ENCODE measurements around the gene ANKRD12. TPM values are rescaled to one million over a fixed set of nuclear protein-coding genes. Genes with fewer than 3 reads are reported as not detected.
"Not testable (repeated sequence)": the region's sequence is repeated elsewhere in the genome, so short reads cannot be mapped to it uniquely, and the experiment has no call there.

The ANKRD12 gene
- total RNA-seq, 4 donors from 2014 or later = 84.7 to 137 (median 122) TPM

DNA sequence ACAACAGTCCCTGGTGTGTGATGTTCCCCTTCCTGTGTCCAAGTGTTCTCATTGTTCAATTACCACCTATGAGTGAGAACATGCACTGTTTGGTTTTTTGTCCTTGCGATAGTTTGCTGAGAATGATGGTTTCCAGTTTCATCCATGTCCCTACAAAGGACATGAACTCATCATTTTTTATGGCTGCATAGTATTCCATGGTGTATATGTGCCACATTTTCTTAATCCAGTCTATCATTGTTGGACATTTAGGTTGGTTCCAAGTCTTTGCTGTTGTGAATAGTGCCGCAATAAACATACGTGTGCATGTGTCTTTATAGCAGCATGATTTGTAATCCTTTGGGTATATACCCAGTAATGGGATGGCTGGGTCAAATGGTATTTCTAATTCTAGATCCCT lies 29.3 kb downstream of the ANKRD12 start:
- H3K4me1 ChIP-seq, H3K4me3 ChIP-seq, H3K27me3 ChIP-seq, H3K9me3 ChIP-seq, H3K36me3 ChIP-seq, H3K27ac ChIP-seq, ATAC-seq: not testable (repeated sequence)
- no CpG with 5 or more reads among the region's 3 CpGs for WGBS, 2 donors (ENCODE audit: low coverage in 1 of 2)

DNA sequence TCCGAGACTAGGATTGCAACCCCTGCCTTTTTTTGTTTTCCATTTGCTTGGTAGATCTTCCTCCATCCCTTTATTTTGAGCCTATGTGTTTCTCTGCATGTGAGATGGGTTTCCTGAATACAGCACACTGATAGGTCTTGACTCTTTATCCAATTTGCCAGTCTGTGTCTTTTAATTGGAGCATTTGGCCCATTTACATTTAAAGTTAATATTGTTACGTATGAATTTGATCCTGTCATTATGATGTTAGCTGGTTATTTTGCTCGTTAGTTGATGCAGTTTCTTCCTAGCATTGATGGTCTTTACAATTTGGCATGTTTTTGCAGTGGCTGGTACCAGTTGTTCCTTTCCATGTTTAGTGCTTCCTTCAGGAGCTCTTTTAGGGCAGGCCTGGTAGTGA lies 32.9 kb downstream of the ANKRD12 start:
- not testable (repeated sequence) for H3K27me3 ChIP-seq, H3K27ac ChIP-seq, ATAC-seq, H3K9me3 ChIP-seq, H3K4me3 ChIP-seq, H3K36me3 ChIP-seq
- H3K4me1 ChIP-seq = peaks cover 0 to 26% (median 9%) of the 10 kb centered on the region in 3 donors
- 96 to 100% methylated on average over 1 to 3 of the region's 3 CpGs for WGBS, 2 donors (ENCODE audit: low coverage in 1 of 2)

DNA sequence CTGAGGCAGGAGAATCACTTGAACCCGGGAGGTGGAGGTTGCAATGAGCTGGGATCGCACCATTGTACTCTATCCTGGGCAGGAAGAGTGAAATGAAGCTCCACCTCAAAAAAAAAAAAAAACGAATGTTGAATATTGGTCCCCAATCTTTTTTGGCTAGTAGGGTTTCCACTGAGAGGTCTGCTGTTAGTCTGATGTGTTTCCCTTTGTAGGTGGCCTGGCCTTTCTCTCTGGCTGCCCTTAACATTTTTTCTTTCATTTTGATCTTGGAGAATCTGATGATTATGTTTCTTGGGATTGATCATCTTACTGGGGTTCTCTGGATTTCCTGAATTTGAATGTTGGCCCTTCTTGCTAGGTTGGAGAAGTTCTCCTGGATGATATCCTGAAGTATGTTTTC lies 35.3 kb downstream of the ANKRD12 start:
- H3K9me3 ChIP-seq, H3K4me3 ChIP-seq, H3K36me3 ChIP-seq, H3K27ac ChIP-seq, H3K27me3 ChIP-seq, ATAC-seq: not testable (repeated sequence)
- peaks cover 3 to 49% (median 9%) of the 10 kb centered on the region in 3 donors for H3K4me1 ChIP-seq
- 75 to 88% methylated on average over 3 of the region's 3 CpGs for WGBS, 2 donors (ENCODE audit: low coverage in 1 of 2)

DNA sequence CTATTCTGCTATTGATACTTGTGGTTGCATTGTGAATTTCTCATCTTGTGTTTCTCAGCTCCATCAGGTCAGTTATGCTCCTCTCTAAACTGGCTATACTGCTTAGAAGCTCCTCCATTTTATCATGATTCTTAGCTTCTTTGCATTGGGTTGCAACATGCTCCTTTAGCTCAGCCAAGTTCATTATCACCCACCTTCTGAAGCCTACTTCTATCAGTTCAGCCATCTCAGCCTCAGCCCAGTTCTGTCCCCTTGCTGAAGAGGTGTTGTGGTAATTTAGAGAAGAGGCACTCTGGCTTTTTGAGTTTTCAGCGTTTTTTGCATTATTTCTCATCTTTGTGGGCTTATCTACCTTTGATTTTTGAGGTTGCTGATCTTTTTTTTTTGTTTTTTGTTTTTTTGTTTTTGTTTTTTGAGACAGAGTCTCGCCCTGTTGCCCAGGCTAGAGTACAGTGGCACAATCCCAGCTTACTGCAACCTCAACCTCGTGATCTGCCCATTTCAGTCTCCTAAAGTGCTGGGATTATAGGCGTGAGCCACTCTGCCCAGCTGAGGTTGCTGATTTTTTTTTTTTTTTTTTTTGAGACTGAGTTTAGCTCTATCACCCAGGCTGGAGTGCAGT lies 36.0 kb downstream of the ANKRD12 start:
- H3K9me3 ChIP-seq = no peaks in the 10 kb centered on the region
- 94 to 95% methylated on average over 2 to 4 of the region's 4 CpGs for WGBS, 2 donors (ENCODE audit: low coverage in 1 of 2)
- H3K27me3 ChIP-seq = no peaks in the 10 kb centered on the region
- ATAC-seq = no peak
- TF ChIP-seq POLR2AphosphoS5 (IDR thresholded peaks at IDR 0.05) = no peak
- TF ChIP-seq, protein P1, sequence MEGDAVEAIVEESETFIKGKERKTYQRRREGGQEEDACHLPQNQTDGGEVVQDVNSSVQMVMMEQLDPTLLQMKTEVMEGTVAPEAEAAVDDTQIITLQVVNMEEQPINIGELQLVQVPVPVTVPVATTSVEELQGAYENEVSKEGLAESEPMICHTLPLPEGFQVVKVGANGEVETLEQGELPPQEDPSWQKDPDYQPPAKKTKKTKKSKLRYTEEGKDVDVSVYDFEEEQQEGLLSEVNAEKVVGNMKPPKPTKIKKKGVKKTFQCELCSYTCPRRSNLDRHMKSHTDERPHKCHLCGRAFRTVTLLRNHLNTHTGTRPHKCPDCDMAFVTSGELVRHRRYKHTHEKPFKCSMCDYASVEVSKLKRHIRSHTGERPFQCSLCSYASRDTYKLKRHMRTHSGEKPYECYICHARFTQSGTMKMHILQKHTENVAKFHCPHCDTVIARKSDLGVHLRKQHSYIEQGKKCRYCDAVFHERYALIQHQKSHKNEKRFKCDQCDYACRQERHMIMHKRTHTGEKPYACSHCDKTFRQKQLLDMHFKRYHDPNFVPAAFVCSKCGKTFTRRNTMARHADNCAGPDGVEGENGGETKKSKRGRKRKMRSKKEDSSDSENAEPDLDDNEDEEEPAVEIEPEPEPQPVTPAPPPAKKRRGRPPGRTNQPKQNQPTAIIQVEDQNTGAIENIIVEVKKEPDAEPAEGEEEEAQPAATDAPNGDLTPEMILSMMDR (IDR thresholded peaks at IDR 0.05) = no peak
- TF ChIP-seq POLR2A (IDR thresholded peaks at IDR 0.05) = no peak
- no peak for TF ChIP-seq EP300 (IDR thresholded peaks at IDR 0.05)
- H3K36me3 ChIP-seq = no peaks in the 10 kb centered on the region
- no peak overlapping the region for H3K4me3 ChIP-seq
- no peak overlapping the region for H3K27ac ChIP-seq
- peaks cover 3 to 56% (median 9%) of the 10 kb centered on the region in 3 donors for H3K4me1 ChIP-seq

DNA sequence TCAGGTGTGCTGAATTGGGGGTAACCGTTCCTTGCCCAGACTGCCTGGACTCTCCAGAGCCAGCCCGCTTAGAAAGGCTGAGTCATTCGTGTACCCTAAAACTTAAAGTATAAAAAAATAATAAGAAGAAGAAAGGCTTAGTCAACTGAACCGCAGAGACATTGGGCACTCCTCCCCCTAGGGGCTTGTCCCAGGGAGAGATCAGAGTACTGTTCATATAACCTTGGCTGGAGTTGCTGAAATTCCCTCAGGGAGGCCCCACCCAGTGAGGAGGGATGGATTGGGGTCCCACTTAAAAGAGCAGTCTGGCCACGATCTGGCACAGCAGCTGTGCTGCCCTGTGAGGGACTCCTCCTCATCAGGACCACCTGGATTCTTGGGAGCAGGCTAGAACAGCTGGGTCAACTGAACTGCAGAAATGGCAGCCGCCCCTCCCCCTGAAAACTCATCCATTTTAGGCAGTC lies 37.2 kb downstream of the ANKRD12 start:
- 77% methylated on average over 5 of the region's 6 CpGs; no CpG with 5 or more reads in 1 of the 2 donors for WGBS, 2 donors (ENCODE audit: low coverage in 1 of 2)
- peak; percentile 13 for ATAC-seq

DNA sequence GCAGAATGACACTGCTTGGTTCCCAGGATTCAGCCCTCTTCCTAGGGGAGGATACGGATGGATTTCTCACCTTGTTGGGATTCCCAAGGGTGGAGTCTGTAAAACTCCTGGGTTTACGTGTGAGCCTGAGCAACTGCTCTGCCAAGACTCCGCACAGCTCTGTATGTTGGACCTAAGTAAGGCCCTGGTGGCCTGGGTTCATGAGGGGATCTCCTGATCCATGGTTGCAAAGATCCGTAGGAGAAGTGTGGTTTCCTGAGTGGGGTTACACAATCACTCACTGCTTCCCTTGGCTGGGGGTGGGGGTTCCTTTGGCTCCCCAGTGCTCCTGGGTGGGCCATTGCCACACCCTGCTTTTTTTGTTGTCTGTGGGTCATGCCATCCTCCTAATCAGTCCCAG lies 37.7 kb downstream of the ANKRD12 start:
- Histone ChIP-seq H3K27ac (no peak overlapping the region), H3K36me3 (no peaks in the 10 kb centered on the region), H3K27me3 (no peaks in the 10 kb centered on the region), H3K9me3 (no peaks in the 10 kb centered on the region), H3K4me1 (peaks cover 3 to 65% (median 9%) of the 10 kb centered on the region in 3 donors), H3K4me3 (no peak overlapping the region)
- TF ChIP-seq POLR2AphosphoS5 (IDR thresholded peaks at IDR 0.05) (no peak), EP300 (IDR thresholded peaks at IDR 0.05) (no peak), POLR2A (IDR thresholded peaks at IDR 0.05) (no peak)
- TF ChIP-seq, protein P1 (IDR thresholded peaks at IDR 0.05) = no peak
- 71% methylated on average over 1 of the region's 4 CpGs; no CpG with 5 or more reads in 1 of the 2 donors for WGBS, 2 donors (ENCODE audit: low coverage in 1 of 2)
- ATAC-seq = no peak

More for the DNA sequence above, 37.2 kb downstream of the ANKRD12 start:
- Histone ChIP-seq H3K27ac (no peak overlapping the region), H3K27me3 (no peaks in the 10 kb centered on the region), H3K4me3 (no peak overlapping the region), H3K9me3 (no peaks in the 10 kb centered on the region), H3K36me3 (no peaks in the 10 kb centered on the region), H3K4me1 (peaks cover 3 to 63% (median 9%) of the 10 kb centered on the region in 3 donors)
- TF ChIP-seq EP300 (IDR thresholded peaks at IDR 0.05) = no peak
- TF ChIP-seq POLR2AphosphoS5 (IDR thresholded peaks at IDR 0.05) = no peak
- TF ChIP-seq POLR2A (IDR thresholded peaks at IDR 0.05) = no peak
- TF ChIP-seq, protein P1 (IDR thresholded peaks at IDR 0.05) = no peak
